GM23338 (cell line): ENCODE results near the gene HNF4A. TPM values are rescaled to one million over a fixed set of nuclear protein-coding genes. Genes with fewer than 3 reads are reported as not detected.

ENCODE experiments used
- ATAC-seq: fragments of 200-7000 bp; cut with Tn5 transposase; 3 replicates; pipeline ENCODE4 v1.9.1; 2020
- DNase-seq: peaks from one replicate; pipeline ENCODE4 v3.0.0-alpha.2; 2015; ENCODE audit warnings: low spot score
- H2AFZ ChIP-seq: fragments of 200-600 bp; sonication (generic); 2 replicates; pipeline ENCODE4 v1.8.0; 2016; ENCODE audit warnings: antibody characterized with exemption, mild to moderate bottlenecking, moderate library complexity
- H3F3A ChIP-seq: fragments of 200-600 bp; sonication (generic); replicated peaks from 2 replicates; pipeline ENCODE4 v1.8.0; 2017; ENCODE audit warnings: antibody characterized with exemption, mixed run types, low read depth
- H3K27ac ChIP-seq: fragments of 200-600 bp; sonication (generic); 2 replicates; pipeline ENCODE4 v1.6.1; 2016; ENCODE audit warnings: low read depth
- H3K27me3 ChIP-seq: fragments of 200-600 bp; sonication (generic); 2 replicates; pipeline ENCODE4 v1.8.0; 2016; ENCODE audit warnings: mild to moderate bottlenecking, mixed run types, moderate library complexity; ENCODE audit not compliant: insufficient read depth
- H3K36me3 ChIP-seq: fragments of 200-600 bp; sonication (generic); 2 replicates; pipeline ENCODE4 v1.8.0; 2016; ENCODE audit warnings: mild to moderate bottlenecking; ENCODE audit not compliant: insufficient read depth
- H3K4me1 ChIP-seq: fragments of 200-600 bp; sonication (generic); 2 replicates; pipeline ENCODE4 v1.8.0; 2016; ENCODE audit warnings: mild to moderate bottlenecking, moderate library complexity; ENCODE audit not compliant: insufficient read depth
- H3K4me2 ChIP-seq: fragments of 200-600 bp; sonication (generic); 2 replicates; pipeline ENCODE4 v1.7.1; 2017; ENCODE audit warnings: mixed run types
- H3K4me3 ChIP-seq: fragments of 200-600 bp; sonication (generic); 2 replicates; pipeline ENCODE4 v1.6.1; 2016; ENCODE audit warnings: mixed run types
- H3K79me2 ChIP-seq: fragments of 200-600 bp; sonication (generic); replicated peaks from 2 replicates; pipeline ENCODE4 v1.8.0; 2017; ENCODE audit warnings: mild to moderate bottlenecking; ENCODE audit not compliant: insufficient read depth
- H3K9me2 ChIP-seq: fragments of 200-600 bp; sonication (generic); 2 replicates; pipeline ENCODE4 v1.8.0; 2017; ENCODE audit not compliant: insufficient read depth
- H4K20me1 ChIP-seq: fragments of 200-600 bp; sonication (generic); replicated peaks from 2 replicates; pipeline ENCODE4 v1.8.0; 2017; ENCODE audit warnings: mild to moderate bottlenecking; ENCODE audit not compliant: insufficient read depth
- H3K27ac Mint-ChIP-seq: 2 replicates; pipeline ENCODE4 v1.8.0; 2020; ENCODE audit warnings: inconsistent platforms, mild to moderate bottlenecking, moderate library complexity, mixed read lengths
- H3K27me3 Mint-ChIP-seq: 3 replicates; pipeline ENCODE4 v1.8.0; 2022; ENCODE audit warnings: low read depth, mild to moderate bottlenecking, moderate library complexity, mixed read lengths, inconsistent platforms; ENCODE audit not compliant: insufficient read depth, poor library complexity
- H3K36me3 Mint-ChIP-seq: 3 replicates; pipeline ENCODE4 v1.8.0; 2021; ENCODE audit warnings: low read depth, mild to moderate bottlenecking, inconsistent platforms, moderate library complexity, mixed read lengths
- H3K4me1 Mint-ChIP-seq: 3 replicates; pipeline ENCODE4 v1.8.0; 2020; ENCODE audit warnings: mild to moderate bottlenecking, inconsistent platforms, mixed read lengths
- H3K4me3 Mint-ChIP-seq: 3 replicates; pipeline ENCODE4 v1.8.0; 2021; ENCODE audit warnings: moderate library complexity, mild to moderate bottlenecking, inconsistent platforms, mixed read lengths
- H3K9me3 Mint-ChIP-seq: 3 replicates; pipeline ENCODE4 v1.8.0; 2020; ENCODE audit warnings: moderate library complexity, mild to moderate bottlenecking, inconsistent platforms, mixed read lengths
- EZH2 ChIP-seq: fragments of 200-600 bp; sonication (generic); IDR thresholded peaks from one replicate; pipeline ENCODE4 v1.8.0; 2017; ENCODE audit warnings: antibody characterized with exemption, mild to moderate bottlenecking, low read depth; ENCODE audit not compliant: unreplicated experiment
- JUNB ChIP-seq: IDR thresholded peaks from one replicate; pipeline ENCODE4 v1.6.1; 2016; ENCODE audit warnings: antibody characterized with exemption; ENCODE audit not compliant: unreplicated experiment
- polyA plus RNA-seq: library from polyadenylated mRNA; unstranded; fragments of >200 nt; fragmentation: Nextera tagmentation; extraction: Ambion mirVana; gene quantifications from 2 replicates; pipeline ENCODE4 v1.2.1, GENCODE V29; 2016
- total RNA-seq: library from RNA; depleted of rRNA; stranded (reverse); fragments of >200 nt; shearing (Covaris generic); gene quantifications from 2 replicates; pipeline ENCODE4 v1.2.3, GENCODE V29; 2014
- TF ChIP-seq, protein P1 (sequence below): IDR thresholded peaks from one replicate; pipeline ENCODE4 v1.6.1; 2018; ENCODE audit warnings: antibody characterized with exemption; ENCODE audit not compliant: unreplicated experiment
- TF ChIP-seq, protein P2 (sequence below), 2 experiments: fragments of 200-600 bp in 1 of 2; sonication (generic) in 1 of 2; conservative IDR thresholded peaks; 2 replicates each; pipeline versions ENCODE4 v1.5.1 to v1.6.1; 2016 to 2017; ENCODE audit warnings: antibody characterized with exemption in 2 of 2, low read depth in 2 of 2, mild to moderate bottlenecking in 2 of 2, moderate library complexity in 1 of 2
- TF ChIP-seq, protein P3 (sequence below): fragments of 250-450 bp; sonication (Bioruptor Pico); IDR thresholded peaks from 2 replicates; pipeline ENCODE4 v1.5.0; 2020; ENCODE audit warnings: mild to moderate bottlenecking, moderate library complexity

Gene HNF4A
- total and polyA plus RNA-seq, 2 experiments from 2014 or later, result not detected

DNA sequence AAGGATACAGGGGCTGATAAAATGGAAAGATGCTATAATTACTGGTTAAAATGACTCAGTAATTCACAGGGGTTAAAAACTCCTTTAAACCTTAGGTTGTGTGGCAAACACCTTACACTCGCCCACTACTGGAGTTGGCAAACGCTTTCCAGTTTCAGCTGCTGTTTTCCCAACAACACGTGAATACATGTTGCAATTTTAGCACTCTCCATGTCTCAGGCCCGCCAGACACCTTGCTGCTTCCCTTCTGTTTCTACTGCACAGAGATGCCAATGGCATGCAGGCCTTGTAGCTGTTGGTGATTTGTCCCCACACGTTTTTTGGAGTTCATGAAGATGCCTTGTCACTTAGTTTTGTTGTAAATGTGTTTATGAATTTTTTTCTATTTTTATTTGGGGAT is 114.8 kb downstream of the HNF4A start (continued):
- no peak for TF ChIP-seq EZH2
- TF ChIP-seq, protein P1, sequence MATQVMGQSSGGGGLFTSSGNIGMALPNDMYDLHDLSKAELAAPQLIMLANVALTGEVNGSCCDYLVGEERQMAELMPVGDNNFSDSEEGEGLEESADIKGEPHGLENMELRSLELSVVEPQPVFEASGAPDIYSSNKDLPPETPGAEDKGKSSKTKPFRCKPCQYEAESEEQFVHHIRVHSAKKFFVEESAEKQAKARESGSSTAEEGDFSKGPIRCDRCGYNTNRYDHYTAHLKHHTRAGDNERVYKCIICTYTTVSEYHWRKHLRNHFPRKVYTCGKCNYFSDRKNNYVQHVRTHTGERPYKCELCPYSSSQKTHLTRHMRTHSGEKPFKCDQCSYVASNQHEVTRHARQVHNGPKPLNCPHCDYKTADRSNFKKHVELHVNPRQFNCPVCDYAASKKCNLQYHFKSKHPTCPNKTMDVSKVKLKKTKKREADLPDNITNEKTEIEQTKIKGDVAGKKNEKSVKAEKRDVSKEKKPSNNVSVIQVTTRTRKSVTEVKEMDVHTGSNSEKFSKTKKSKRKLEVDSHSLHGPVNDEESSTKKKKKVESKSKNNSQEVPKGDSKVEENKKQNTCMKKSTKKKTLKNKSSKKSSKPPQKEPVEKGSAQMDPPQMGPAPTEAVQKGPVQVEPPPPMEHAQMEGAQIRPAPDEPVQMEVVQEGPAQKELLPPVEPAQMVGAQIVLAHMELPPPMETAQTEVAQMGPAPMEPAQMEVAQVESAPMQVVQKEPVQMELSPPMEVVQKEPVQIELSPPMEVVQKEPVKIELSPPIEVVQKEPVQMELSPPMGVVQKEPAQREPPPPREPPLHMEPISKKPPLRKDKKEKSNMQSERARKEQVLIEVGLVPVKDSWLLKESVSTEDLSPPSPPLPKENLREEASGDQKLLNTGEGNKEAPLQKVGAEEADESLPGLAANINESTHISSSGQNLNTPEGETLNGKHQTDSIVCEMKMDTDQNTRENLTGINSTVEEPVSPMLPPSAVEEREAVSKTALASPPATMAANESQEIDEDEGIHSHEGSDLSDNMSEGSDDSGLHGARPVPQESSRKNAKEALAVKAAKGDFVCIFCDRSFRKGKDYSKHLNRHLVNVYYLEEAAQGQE, result no peak
- TF ChIP-seq JUNB, result no peak
- TF ChIP-seq, protein P2, sequence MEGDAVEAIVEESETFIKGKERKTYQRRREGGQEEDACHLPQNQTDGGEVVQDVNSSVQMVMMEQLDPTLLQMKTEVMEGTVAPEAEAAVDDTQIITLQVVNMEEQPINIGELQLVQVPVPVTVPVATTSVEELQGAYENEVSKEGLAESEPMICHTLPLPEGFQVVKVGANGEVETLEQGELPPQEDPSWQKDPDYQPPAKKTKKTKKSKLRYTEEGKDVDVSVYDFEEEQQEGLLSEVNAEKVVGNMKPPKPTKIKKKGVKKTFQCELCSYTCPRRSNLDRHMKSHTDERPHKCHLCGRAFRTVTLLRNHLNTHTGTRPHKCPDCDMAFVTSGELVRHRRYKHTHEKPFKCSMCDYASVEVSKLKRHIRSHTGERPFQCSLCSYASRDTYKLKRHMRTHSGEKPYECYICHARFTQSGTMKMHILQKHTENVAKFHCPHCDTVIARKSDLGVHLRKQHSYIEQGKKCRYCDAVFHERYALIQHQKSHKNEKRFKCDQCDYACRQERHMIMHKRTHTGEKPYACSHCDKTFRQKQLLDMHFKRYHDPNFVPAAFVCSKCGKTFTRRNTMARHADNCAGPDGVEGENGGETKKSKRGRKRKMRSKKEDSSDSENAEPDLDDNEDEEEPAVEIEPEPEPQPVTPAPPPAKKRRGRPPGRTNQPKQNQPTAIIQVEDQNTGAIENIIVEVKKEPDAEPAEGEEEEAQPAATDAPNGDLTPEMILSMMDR (conservative IDR thresholded peaks at IDR 0.05; ENCODE audit: low read depth in 2 of 2), result no peak

DNA sequence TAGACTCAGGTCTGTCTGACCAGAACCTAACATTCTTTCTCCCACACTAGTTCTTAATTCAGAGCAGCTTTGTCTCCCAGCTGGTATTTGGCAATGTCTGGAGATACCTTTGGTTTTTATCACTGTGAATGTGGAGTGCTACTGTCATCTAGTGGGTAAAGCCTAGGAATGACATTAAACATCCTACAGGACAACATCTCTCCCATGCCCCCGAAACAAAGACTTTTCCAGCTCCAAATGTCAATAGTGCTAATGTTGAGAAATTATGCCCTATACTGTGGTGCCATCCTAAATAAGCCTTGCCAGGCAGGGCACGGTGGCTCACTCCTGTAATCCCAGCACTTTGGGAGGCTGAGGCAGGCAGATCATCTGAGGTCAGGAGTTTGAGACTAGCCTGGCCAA is 116.0 kb downstream of the HNF4A start:
- no peak overlapping the region for H3K4me3 ChIP-seq
- H3K9me2 ChIP-seq, result no peaks in the 10 kb centered on the region
- DNase-seq (peak; percentile 36), ATAC-seq (no peak)
- H3K27ac ChIP-seq, result no peak overlapping the region
- no peaks in the 10 kb centered on the region for H3F3A ChIP-seq
- H3K27me3 Mint-ChIP-seq, result peaks cover 12% of the 10 kb centered on the region
- no peaks in the 10 kb centered on the region for H4K20me1 ChIP-seq
- TF ChIP-seq, protein P1, result no peak
- TF ChIP-seq, protein P3, sequence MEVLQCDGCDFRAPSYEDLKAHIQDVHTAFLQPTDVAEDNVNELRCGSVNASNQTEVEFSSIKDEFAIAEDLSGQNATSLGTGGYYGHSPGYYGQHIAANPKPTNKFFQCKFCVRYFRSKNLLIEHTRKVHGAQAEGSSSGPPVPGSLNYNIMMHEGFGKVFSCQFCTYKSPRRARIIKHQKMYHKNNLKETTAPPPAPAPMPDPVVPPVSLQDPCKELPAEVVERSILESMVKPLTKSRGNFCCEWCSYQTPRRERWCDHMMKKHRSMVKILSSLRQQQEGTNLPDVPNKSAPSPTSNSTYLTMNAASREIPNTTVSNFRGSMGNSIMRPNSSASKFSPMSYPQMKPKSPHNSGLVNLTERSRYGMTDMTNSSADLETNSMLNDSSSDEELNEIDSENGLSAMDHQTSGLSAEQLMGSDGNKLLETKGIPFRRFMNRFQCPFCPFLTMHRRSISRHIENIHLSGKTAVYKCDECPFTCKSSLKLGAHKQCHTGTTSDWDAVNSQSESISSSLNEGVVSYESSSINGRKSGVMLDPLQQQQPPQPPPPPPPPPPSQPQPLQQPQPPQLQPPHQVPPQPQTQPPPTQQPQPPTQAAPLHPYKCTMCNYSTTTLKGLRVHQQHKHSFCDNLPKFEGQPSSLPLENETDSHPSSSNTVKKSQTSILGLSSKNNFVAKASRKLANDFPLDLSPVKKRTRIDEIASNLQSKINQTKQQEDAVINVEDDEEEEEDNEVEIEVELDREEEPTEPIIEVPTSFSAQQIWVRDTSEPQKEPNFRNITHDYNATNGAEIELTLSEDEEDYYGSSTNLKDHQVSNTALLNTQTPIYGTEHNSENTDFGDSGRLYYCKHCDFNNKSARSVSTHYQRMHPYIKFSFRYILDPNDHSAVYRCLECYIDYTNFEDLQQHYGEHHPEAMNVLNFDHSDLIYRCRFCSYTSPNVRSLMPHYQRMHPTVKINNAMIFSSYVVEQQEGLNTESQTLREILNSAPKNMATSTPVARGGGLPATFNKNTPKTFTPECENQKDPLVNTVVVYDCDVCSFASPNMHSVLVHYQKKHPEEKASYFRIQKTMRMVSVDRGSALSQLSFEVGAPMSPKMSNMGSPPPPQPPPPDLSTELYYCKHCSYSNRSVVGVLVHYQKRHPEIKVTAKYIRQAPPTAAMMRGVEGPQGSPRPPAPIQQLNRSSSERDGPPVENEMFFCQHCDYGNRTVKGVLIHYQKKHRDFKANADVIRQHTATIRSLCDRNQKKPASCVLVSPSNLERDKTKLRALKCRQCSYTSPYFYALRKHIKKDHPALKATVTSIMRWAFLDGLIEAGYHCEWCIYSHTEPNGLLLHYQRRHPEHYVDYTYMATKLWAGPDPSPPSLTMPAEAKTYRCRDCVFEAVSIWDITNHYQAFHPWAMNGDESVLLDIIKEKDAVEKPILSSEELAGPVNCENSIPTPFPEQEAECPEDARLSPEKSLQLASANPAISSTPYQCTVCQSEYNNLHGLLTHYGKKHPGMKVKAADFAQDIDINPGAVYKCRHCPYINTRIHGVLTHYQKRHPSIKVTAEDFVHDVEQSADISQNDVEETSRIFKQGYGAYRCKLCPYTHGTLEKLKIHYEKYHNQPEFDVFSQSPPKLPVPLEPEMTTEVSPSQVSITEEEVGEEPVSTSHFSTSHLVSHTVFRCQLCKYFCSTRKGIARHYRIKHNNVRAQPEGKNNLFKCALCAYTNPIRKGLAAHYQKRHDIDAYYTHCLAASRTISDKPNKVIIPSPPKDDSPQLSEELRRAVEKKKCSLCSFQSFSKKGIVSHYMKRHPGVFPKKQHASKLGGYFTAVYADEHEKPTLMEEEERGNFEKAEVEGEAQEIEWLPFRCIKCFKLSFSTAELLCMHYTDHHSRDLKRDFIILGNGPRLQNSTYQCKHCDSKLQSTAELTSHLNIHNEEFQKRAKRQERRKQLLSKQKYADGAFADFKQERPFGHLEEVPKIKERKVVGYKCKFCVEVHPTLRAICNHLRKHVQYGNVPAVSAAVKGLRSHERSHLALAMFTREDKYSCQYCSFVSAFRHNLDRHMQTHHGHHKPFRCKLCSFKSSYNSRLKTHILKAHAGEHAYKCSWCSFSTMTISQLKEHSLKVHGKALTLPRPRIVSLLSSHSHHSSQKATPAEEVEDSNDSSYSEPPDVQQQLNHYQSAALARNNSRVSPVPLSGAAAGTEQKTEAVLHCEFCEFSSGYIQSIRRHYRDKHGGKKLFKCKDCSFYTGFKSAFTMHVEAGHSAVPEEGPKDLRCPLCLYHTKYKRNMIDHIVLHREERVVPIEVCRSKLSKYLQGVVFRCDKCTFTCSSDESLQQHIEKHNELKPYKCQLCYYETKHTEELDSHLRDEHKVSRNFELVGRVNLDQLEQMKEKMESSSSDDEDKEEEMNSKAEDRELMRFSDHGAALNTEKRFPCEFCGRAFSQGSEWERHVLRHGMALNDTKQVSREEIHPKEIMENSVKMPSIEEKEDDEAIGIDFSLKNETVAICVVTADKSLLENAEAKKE (CRISPR knock-in tag), result no peak
- TF ChIP-seq, protein P2 (conservative IDR thresholded peaks at IDR 0.05; ENCODE audit: low read depth in 2 of 2), result peak; percentile 31 to 48
- H3K4me1 Mint-ChIP-seq, result peaks cover 15% of the 10 kb centered on the region; the same call in 2 of the 3 replicates
- H3K36me3 Mint-ChIP-seq, result no peaks in the 10 kb centered on the region
- no peak overlapping the region for H3K4me3 Mint-ChIP-seq
- no peak overlapping the region for H3K4me2 ChIP-seq
- H3K27me3 ChIP-seq, result no peaks in the 10 kb centered on the region
- H3K9me3 Mint-ChIP-seq, result no peaks in the 10 kb centered on the region
- H3K4me1 ChIP-seq, result peaks cover 5% of the 10 kb centered on the region; the same call in 1 of the 2 replicates
- peaks cover 2% of the 10 kb centered on the region for H3K79me2 ChIP-seq
- no peaks in the 10 kb centered on the region for H3K36me3 ChIP-seq
- H2AFZ ChIP-seq, result no peak overlapping the region
- H3K27ac Mint-ChIP-seq, result no peak overlapping the region
